CD4-positive, alpha-beta T cell treated with Interleukin-17A for 4 hours (primary cell): ENCODE results near the gene AGAP4.
"Not testable (repeated sequence)": the region's sequence is repeated elsewhere in the genome, so short reads cannot be mapped to it uniquely, and the experiment has no call there.

Experiments used
- DNase-seq: peaks from one replicate; pipeline ENCODE4 v3.0.0-alpha.2; 2020; ENCODE audit warnings: mixed read lengths

The AGAP4 gene

GRCh38 chr10:45789991-45790390 is 57.3 kb downstream of the AGAP4 start:
- DNase-seq = not testable (repeated sequence)

DNA sequence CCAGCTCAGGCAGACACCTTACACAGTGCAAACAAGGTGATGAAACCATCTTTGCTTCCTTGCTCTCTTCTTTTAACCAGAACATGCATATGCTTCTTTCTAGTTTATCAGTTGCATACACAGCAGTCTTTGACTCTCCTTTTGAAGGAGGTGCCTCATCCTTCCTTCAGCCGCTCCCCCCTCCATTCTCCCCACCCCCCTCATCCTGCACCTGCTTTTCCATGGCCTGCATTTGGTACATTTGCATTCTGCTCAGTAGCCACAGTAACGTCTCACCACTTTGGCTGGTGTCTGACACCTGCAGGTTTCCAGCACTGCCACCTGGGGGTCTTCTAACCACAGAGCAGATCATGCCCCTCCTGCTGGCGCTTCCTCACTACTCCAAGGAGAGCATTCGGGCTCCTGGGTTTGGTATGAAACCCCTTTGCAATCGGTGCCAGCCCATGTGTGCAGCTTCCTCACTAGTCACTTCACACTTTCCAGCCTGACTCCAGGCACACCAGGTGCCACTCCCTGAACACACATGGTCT is 60.0 kb downstream of the AGAP4 start:
- not testable (repeated sequence) for DNase-seq

- not testable (repeated sequence) for DNase-seq
Observed at GRCh38 chr10:45786217-45786616, 61.1 kb downstream of the AGAP4 start.
